ENCODE measurements around the gene ADAMTSL4.

DNA sequence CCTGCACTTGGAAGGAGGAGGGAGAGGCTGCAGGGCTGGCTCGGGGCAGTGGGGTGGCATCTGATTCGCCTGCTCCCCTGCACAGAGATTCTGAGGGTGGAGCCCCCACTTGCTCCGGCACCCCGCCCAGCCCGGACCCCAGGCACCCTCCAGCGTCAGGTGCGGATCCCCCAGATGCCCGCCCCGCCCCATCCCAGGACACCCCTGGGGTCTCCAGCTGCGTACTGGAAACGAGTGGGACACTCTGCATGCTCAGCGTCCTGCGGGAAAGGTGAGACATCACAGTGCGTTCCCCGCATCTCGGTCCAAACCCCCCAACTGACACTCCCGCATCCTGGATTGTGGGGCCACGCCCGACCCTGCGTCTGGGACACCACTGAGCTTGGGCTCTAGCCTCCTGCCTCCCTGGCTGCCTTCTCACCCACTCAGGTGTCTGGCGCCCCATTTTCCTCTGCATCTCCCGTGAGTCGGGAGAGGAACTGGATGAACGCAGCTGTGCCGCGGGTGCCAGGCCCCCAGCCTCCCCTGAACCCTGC is 7.9 kb downstream of the ADAMTSL4 start:
- no peak for TF ChIP-seq POLR2AphosphoS5 (IDR thresholded peaks at IDR 0.05; ENCODE audit: low read depth, low read length)
- TF ChIP-seq, protein P1, sequence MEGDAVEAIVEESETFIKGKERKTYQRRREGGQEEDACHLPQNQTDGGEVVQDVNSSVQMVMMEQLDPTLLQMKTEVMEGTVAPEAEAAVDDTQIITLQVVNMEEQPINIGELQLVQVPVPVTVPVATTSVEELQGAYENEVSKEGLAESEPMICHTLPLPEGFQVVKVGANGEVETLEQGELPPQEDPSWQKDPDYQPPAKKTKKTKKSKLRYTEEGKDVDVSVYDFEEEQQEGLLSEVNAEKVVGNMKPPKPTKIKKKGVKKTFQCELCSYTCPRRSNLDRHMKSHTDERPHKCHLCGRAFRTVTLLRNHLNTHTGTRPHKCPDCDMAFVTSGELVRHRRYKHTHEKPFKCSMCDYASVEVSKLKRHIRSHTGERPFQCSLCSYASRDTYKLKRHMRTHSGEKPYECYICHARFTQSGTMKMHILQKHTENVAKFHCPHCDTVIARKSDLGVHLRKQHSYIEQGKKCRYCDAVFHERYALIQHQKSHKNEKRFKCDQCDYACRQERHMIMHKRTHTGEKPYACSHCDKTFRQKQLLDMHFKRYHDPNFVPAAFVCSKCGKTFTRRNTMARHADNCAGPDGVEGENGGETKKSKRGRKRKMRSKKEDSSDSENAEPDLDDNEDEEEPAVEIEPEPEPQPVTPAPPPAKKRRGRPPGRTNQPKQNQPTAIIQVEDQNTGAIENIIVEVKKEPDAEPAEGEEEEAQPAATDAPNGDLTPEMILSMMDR (IDR thresholded peaks at IDR 0.05 in 2 of 3, conservative IDR thresholded peaks at IDR 0.05 in 1 of 3; ENCODE audit: borderline replicate concordance in 1 of 3, insufficient read depth in 1 of 3, low read depth in 2 of 3, low read length in 2 of 3): no peak
- TF ChIP-seq EZH2 (IDR thresholded peaks at IDR 0.05): no peak
- no peak for TF ChIP-seq EGR1 (IDR thresholded peaks at IDR 0.05; ENCODE audit: low read depth)
- no peak for TF ChIP-seq RAD21 (IDR thresholded peaks at IDR 0.05; ENCODE audit: low read depth)
- TF ChIP-seq ZFX (IDR thresholded peaks at IDR 0.05): no peak
- TF ChIP-seq, protein P2, sequence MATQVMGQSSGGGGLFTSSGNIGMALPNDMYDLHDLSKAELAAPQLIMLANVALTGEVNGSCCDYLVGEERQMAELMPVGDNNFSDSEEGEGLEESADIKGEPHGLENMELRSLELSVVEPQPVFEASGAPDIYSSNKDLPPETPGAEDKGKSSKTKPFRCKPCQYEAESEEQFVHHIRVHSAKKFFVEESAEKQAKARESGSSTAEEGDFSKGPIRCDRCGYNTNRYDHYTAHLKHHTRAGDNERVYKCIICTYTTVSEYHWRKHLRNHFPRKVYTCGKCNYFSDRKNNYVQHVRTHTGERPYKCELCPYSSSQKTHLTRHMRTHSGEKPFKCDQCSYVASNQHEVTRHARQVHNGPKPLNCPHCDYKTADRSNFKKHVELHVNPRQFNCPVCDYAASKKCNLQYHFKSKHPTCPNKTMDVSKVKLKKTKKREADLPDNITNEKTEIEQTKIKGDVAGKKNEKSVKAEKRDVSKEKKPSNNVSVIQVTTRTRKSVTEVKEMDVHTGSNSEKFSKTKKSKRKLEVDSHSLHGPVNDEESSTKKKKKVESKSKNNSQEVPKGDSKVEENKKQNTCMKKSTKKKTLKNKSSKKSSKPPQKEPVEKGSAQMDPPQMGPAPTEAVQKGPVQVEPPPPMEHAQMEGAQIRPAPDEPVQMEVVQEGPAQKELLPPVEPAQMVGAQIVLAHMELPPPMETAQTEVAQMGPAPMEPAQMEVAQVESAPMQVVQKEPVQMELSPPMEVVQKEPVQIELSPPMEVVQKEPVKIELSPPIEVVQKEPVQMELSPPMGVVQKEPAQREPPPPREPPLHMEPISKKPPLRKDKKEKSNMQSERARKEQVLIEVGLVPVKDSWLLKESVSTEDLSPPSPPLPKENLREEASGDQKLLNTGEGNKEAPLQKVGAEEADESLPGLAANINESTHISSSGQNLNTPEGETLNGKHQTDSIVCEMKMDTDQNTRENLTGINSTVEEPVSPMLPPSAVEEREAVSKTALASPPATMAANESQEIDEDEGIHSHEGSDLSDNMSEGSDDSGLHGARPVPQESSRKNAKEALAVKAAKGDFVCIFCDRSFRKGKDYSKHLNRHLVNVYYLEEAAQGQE (IDR thresholded peaks at IDR 0.05; ENCODE audit: low read depth): no peak
- no peak for TF ChIP-seq TCF7L2 (IDR thresholded peaks at IDR 0.05; ENCODE audit: borderline replicate concordance, extremely low read depth, insufficient read depth, insufficient read length)
- no peak for TF ChIP-seq EZH2phosphoT487 (IDR thresholded peaks at IDR 0.05; ENCODE audit: borderline replicate concordance)
- no peak for TF ChIP-seq POLR2A (IDR thresholded peaks at IDR 0.05; ENCODE audit: borderline replicate concordance, extremely low read depth, insufficient read depth, insufficient read length)
- TF ChIP-seq SRF (IDR thresholded peaks at IDR 0.05; ENCODE audit: low read depth): no peak
- no peak for TF ChIP-seq SIN3A (IDR thresholded peaks at IDR 0.05; ENCODE audit: low read depth)
- no peak for TF ChIP-seq CEBPB (IDR thresholded peaks at IDR 0.05; ENCODE audit: low read depth)
